RWPE1 (cell line): ENCODE measurements around the gene CNKSR3.

ENCODE experiments used
- CTCF ChIA-PET: fragments of 350-600 bp; sonication (Branson Sonifier 250); formaldehyde crosslinking; extraction: SDS; loops from one replicate; lab custom pipeline; 2021; lab: Yijun Ruan, JAX
- POLR2A ChIA-PET: fragments of 400-600 bp; formaldehyde crosslinking; extraction: SDS; loops from one replicate; lab custom pipeline; 2020; ENCODE audit warnings: antibody characterized with exemption; ENCODE audit not compliant: low non-redundant PET; lab: Yijun Ruan, JAX
- DNase-seq: peaks from one replicate; pipeline ENCODE4 v3.0.0; 2012; ENCODE audit warnings: low spot score
- H3K27ac ChIP-seq: fragments of 450-650 bp; 2 replicates; pipeline ENCODE4 v1.5.1; 2017
- TF ChIP-seq, protein P1 (sequence below): fragments of 450-650 bp; conservative IDR thresholded peaks from 2 replicates; pipeline ENCODE4 v1.5.1; 2017; ENCODE audit warnings: low read depth, mild to moderate bottlenecking

Gene CNKSR3

DNA sequence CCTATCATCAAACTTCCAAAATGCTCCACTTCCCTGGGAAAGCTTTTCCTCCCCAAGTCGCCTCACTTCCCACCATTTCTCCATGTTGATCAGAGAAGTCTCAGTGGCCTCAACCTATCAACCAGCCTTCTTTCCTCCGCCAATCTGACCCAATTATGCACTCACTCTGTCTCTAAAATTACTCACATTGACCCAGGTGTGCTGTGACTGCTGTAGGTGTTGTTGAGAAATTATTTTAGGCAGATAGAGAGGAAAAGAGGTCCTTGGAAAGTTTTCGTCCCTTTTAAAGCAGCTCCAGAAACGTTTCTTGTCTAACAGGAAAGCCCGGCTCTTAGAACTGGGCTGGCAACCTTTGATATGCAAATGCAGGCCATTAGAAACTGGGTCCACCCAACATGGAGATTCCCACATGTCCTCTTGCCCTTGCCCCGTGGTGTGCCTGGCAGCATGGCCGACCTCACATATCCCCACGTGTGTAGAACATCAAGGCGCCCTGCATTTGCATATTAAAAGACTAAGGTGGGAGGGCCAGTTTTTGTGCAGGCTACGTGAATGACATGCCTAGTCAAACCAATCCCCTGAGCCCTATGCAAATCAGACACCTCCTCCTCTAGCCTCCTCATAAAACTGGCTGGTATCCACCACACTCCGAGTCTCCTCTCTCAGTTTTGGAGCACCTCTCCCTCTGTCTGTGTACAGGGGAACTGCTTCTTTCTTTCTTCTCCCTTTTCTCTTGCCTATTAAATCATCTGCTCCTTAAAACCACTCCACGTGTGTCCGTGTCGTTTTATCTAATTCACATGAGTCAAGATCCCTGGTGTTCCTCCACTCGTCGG, 166.8 kb downstream of the CNKSR3 start:
- ChIA-PET CTCF (no interaction called here), POLR2A (no interaction called here)
- no peak for DNase-seq
- H3K27ac ChIP-seq, result no peak overlapping the region
- TF ChIP-seq, protein P1, sequence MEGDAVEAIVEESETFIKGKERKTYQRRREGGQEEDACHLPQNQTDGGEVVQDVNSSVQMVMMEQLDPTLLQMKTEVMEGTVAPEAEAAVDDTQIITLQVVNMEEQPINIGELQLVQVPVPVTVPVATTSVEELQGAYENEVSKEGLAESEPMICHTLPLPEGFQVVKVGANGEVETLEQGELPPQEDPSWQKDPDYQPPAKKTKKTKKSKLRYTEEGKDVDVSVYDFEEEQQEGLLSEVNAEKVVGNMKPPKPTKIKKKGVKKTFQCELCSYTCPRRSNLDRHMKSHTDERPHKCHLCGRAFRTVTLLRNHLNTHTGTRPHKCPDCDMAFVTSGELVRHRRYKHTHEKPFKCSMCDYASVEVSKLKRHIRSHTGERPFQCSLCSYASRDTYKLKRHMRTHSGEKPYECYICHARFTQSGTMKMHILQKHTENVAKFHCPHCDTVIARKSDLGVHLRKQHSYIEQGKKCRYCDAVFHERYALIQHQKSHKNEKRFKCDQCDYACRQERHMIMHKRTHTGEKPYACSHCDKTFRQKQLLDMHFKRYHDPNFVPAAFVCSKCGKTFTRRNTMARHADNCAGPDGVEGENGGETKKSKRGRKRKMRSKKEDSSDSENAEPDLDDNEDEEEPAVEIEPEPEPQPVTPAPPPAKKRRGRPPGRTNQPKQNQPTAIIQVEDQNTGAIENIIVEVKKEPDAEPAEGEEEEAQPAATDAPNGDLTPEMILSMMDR, result no peak

DNA sequence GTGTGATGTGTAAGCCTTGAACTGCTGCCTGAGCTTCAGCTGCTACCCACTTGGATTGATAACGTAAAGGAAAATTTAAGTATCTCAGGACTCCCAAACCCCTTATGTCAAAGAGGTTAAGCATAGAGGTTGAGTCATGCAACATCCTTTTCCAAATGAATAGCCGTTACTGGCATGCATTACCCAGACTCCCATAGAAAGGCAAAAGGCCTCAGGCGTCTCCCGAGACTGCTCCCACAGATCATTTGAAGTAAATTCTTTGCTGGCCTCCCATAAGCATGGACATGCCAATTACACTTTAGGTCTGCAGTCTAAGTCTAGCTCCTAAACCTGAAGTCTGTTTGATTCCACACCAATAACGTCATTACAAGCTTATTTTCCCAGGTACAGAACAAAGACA, 168.6 kb downstream of the CNKSR3 start:
- ChIA-PET CTCF (interaction anchor here (0.7 kb wide), 1 partner anchor 1936 kb away, joined by 3 read pairs; no protein-coding TSS in a partner anchor), POLR2A (no interaction called here)
- DNase-seq, result peak; percentile 14
- no peak overlapping the region for H3K27ac ChIP-seq
- TF ChIP-seq, protein P1, result no peak

DNA sequence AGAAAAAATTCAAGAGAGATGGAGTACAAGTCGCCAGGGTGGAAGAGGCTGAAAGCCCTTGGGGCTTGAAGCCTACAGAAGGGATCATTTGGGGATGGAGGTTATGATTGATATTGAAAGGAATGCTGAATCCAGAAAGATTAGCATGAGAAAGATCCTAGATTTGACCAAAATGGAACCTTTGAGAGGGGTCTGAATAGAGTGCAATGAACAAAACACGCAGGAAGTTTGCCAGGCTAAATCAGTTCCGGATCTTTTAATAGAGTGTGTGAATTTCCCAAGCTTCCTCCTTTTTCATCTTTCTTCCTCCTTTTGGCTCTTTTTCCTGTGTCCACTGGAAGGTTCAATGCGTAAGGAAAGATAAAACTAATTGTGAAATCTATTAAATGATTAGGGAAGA, 169.1 kb downstream of the CNKSR3 start:
- no peak overlapping the region for H3K27ac ChIP-seq
- DNase-seq, result no peak
- TF ChIP-seq, protein P1, result no peak
- CTCF ChIA-PET, result no interaction called here
- POLR2A ChIA-PET, result no interaction called here
